Measurements from ENCODE around the gene RTP2.
A peak's percentile ranks its signal among the peaks of the same experiment; 100 is the strongest.

The RTP2 gene

GRCh38 chr3:187738331-187739093 is 36.2 kb upstream of the RTP2 start:
- DNase-seq, result peak; percentile 10 to 37 (median 22)

DNA sequence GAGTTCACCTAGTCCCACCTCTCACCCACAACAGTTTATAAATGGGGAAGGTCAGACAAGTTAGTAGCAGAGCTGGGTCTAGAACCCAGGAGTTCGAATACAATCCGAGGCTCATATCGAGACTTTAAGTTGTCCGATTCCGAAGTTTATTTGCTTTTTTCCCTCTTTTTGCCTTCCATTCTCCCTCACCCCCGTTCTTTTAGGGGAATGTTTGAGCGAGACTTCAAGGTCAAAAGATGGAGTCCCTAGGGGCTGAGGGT is 35.6 kb upstream of the RTP2 start:
- DNase-seq, result no peak

DNA sequence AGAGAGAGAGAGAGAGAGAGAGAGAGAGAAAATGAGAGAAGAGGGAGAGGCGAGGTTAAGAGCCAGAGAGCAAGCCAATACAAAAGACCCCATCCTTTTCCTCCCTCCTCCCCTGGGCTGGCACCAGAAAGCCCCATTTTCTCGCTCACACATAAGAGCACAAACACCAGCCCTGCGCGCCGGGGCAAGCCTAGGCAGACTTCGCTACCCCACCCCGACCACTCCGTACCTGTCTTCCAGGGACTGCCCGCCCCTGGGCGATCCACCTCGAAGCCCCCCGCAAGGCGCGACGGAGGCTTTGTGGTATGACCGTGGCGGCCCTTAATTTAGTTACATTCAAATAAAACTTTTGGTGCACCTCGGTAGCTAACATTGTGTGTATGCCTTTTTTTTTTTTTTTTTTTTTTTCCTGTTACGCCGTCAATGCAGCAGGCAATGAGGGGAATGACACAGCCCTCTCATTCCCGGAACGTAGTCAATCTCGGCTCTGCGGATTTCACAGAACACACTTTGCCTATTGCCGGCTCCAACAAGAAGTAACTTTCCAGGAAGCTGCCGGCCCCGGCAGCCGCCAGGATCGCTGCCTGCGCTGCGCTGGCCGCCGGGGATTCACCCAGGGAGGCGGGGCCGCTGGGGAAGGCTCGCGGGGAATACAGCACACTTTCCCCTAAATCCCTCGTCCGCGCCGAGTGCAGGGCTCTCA is 35.2 kb upstream of the RTP2 start:
- DNase-seq, result peak in 1 of 4 experiments; percentile 7

- no peak for DNase-seq
These were observed 34.6 kb upstream of the RTP2 start for GRCh38 chr3:187737006-187737367.

DNA sequence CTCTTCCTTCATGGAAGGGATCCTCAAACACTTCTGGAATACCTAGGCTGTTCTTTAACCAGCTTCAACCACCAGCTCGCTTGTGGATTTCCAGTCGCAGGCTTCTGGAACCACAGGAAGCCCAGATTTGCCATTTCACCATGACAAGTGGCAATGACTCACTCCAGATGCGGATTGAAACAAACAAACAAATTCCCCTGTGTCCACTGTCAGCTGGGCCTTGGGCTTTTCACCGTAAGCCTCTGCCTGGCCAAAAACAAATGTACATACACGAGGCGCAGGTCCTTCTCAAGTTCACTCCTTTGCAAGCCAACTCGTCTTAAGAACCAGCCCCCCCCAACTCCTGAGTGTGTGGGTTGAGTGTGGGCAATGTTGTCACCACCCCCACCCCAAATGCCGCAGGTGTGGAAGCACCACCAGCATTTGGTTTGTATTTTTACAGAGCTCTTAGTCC is 34.1 kb upstream of the RTP2 start:
- DNase-seq, result no peak

- no peak for DNase-seq
These were observed 33.5 kb upstream of the RTP2 start for GRCh38 chr3:187735837-187736236.

DNA sequence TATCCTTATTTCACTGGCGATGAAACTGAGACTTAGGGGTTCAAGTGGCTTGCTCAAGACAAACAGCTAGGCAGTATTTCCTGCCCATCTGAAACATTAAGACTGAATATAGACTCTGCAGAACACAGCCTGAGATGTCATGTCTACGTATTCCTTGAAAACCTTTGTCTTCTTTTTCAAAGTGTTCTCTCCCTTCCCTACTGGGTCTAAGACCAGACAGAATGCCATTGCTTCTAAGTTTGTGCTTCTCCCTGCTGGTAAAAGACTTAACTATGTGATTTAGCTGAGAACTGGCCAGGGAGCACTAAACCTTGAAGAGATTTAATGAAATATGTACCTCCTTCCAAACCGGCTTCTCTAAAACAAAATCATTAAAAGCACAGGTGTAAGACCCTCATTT is 33.0 kb upstream of the RTP2 start:
- DNase-seq, result no peak

DNA sequence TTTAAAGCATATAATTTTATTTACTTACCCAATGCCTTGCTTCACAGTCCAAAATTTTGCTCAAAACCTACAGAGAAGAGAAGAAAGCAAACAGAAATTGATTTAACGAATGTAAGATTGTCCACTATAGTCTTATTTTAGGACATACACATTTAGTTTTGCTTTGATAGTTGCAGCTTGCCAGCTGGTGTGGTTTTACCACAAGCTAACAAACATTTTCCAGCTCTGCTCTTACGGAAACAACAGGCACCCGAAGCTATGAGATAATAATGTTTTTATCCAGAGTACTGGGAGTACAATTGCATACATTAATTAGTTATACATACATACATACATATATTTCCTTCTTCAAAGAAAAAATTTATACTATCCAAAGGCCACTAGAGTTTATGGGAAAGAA is 32.5 kb upstream of the RTP2 start:
- DNase-seq, result no peak

GRCh38 chr3:187733371-187733770 is 31.0 kb upstream of the RTP2 start:
- no peak for DNase-seq

DNA sequence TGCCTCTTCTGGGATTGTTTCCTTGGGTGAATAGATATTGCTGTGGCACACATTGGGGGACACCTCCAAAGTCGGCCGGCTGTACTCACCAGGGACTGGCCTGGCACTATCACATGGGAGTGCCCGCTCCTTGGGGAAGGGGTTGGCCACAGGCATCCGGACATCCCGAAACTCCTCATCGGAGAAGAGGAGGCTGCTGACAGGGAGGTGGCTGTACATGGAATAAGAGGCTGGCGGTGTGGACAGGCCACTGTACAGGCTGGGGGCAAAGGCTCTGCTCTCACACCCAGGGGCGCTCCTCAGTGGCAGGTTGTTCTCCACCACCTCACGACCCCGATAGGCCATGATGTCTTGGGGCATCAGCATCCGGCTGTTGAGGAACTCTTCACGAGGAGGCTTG is 27.2 kb upstream of the RTP2 start:
- DNase-seq, result no peak

- no peak for DNase-seq
These were observed 26.7 kb upstream of the RTP2 start for GRCh38 chr3:187728940-187729583.

- DNase-seq, result no peak
These were observed 25.9 kb upstream of the RTP2 start for GRCh38 chr3:187728248-187728647.

GRCh38 chr3:187726564-187726963 is 24.2 kb upstream of the RTP2 start:
- no peak for DNase-seq

- no peak for DNase-seq
These were observed 23.5 kb upstream of the RTP2 start for GRCh38 chr3:187725653-187726370.

GRCh38 chr3:187725224-187725623 is 22.9 kb upstream of the RTP2 start:
- DNase-seq, result no peak

DNA sequence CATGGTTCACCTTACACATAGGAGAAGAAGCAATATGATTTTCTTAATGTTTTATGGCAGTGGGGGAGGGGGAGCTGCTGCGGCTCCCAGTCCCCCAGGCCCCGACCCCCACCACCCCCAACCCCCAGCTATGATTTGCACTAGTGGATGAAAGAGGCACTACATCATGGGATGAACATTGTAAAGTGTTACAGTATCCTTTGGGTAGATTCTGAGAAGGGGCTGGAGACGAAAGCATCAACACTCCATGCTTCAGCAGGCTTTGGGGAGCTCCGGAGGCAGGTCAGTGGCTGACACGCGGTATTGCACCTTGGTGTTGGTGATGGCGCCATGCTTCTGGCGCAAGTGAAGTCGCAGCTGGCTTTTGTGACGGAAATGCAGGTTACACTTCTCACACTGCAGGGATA is 19.9 kb upstream of the RTP2 start:
- no peak for DNase-seq

- DNase-seq, result no peak
These were observed 18.7 kb upstream of the RTP2 start for GRCh38 chr3:187721055-187721454.

- DNase-seq, result no peak
These were observed 17.9 kb upstream of the RTP2 start for GRCh38 chr3:187720337-187720670.

DNA sequence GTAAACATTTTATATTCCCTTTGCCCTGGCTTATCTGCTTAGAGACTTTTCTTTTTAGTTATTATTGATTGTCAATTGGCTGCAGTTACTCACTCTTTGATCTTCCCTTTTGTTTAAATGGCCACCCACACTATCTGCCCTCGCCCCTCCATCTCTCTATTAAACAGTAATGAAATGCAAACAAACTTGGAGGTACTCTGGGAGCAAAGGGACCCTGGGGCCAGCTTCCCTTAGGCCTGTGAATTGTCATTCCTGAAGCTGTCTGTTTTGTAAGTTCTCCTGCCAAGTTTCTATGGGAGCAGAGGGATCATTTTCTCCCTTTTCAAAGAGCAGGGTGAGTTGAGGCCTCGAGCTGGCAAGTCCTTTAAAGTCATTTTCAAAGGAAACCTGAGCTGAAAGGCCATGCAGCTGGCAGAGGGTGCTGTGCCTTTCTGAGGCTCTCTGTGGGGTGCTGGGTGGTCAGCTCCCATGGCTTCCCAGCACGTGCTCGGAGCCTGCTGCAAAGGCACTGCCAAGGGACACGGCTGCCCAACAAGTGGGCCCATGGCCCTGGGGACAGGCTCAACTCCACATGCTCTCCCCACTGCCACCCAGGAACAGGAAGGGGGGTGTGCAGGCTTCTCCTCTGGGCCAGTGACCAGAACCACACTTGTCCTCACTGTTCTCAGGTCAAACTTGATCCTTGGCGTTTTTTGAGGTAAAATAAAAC is 17.4 kb upstream of the RTP2 start:
- no peak for DNase-seq

DNA sequence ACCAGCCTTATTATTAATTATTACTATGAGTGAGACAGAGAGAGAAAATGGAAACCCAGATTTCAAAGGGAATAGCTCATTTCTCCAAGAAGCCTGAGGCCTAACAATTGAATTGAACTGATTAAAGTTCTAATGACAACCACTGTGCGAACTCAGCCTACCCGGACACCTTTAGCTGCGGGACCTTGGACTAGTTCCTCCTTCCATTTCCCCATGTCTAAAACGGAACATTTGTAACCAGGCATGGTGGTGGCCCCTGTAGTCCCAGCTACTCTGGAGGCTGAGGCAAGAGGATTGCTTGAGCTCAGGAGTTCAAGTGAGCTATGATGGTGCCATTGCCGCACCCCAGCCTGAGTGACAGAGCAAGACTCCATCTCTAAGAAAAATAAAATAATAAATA is 16.4 kb upstream of the RTP2 start:
- DNase-seq, result no peak

DNA sequence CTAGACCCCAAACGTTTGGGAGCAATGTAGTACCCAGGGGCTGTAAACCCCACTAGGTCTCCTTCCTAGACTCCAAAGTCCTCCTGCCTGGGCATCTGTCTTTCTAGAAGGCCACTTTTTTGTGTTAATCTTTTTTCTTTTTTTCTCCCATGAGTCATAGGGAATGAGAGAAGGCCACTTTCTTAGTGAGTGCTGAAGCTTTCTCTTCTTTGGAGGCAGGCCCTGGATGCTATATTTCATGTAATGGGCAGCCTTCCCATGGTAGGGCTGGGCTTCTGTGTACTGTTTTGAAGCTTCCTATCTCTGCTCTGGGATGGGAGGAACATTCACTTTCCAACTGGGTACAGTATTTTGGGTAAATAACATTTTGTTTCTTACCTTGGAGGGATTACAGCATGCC is 15.2 kb upstream of the RTP2 start:
- no peak for DNase-seq

GRCh38 chr3:187714404-187714979 is 12.1 kb upstream of the RTP2 start:
- peak; percentile 13 to 48 (median 18) for DNase-seq

- no peak for DNase-seq
These were observed 11.1 kb upstream of the RTP2 start for GRCh38 chr3:187713504-187713903.
